ENCODE measurements around the gene LZTR1. TPM values are rescaled to one million over a fixed set of nuclear protein-coding genes. Genes with fewer than 3 reads are reported as not detected.

Gene LZTR1
- total and polyA plus RNA-seq, 2 donors (not counting 3 experiments of a cell fraction or from before 2014, with no cell fraction given) = 56.6 to 86.8 TPM

- no peak for TF ChIP-seq JUN (IDR thresholded peaks at IDR 0.05; ENCODE audit: borderline replicate concordance, insufficient read depth, insufficient read length, low read depth)
- TF ChIP-seq MYC (IDR thresholded peaks at IDR 0.05; ENCODE audit: low read depth, low read length) = no peak
- no peak for TF ChIP-seq POLR2AphosphoS5 (IDR thresholded peaks at IDR 0.05; ENCODE audit: insufficient read depth, low read depth, low read length)
- TF ChIP-seq POLR2A (IDR thresholded peaks at IDR 0.05; ENCODE audit: low read depth, low read length) = no peak
- no peak for TF ChIP-seq MAX (IDR thresholded peaks at IDR 0.05; ENCODE audit: insufficient read depth, insufficient read length)
- TF ChIP-seq EZH2 (IDR thresholded peaks at IDR 0.05; ENCODE audit: borderline replicate concordance, low read depth, low read length, severe bottlenecking) = no peak
- TF ChIP-seq CTCF (IDR thresholded peaks at IDR 0.05; ENCODE audit: extremely low read depth in 1 of 2, insufficient read depth in 1 of 2, low read depth in 1 of 2, low read length in 2 of 2) = no peak
- TF ChIP-seq GATA2 (IDR thresholded peaks at IDR 0.05; ENCODE audit: insufficient read depth, insufficient read length, low read depth, low read length) = no peak
- no peak for TF ChIP-seq FOS (IDR thresholded peaks at IDR 0.05; ENCODE audit: borderline replicate concordance, insufficient read depth, low read length)
- dilution Hi-C loops (cut with MboI; ENCODE audit: extremely low pct_ligation_motif_present, low sequenced_read_pairs) = no loop called here
- no TSS peak for BruUV-seq (replicated peaks)
- DNase-seq (ENCODE audit: low read depth, low spot score) = no peak
- Histone ChIP-seq H3K79me2 (ENCODE audit: control insufficient read depth, insufficient read depth, low read length) (no peaks in the 10 kb centered on the region), H3K4me3 (replicated peaks in 1 of 3; ENCODE audit: insufficient read depth in 1 of 3, low read depth in 1 of 3, low read length in 3 of 3) (no peak overlapping the region), H2AFZ (ENCODE audit: low read depth, low read length) (no peak overlapping the region), H3K27me3 (ENCODE audit: control insufficient read depth in 2 of 2, insufficient read depth in 2 of 2, low read length in 2 of 2) (no peaks in the 10 kb centered on the region), H3K27ac (ENCODE audit: insufficient read depth, low read depth, low read length) (no peak overlapping the region), H3K36me3 (ENCODE audit: control insufficient read depth in 2 of 2, extremely low read depth in 1 of 2, insufficient read depth in 2 of 2, low read length in 2 of 2) (no peaks in the 10 kb centered on the region), H3K9me1 (replicated peaks; ENCODE audit: control insufficient read depth, extremely low read depth, insufficient read depth, low read length) (no peaks in the 10 kb centered on the region), H3K4me1 (ENCODE audit: control insufficient read depth, extremely low read depth, insufficient read depth, low read length) (peaks cover 13% of the 10 kb centered on the region), H3K9ac (replicated peaks; ENCODE audit: extremely low read depth, insufficient read depth, low read length) (no peak overlapping the region), H3K9me3 (replicated peaks; ENCODE audit: control insufficient read depth, insufficient read depth, low read length) (no peaks in the 10 kb centered on the region), H3K4me2 (ENCODE audit: insufficient read depth, low read length) (no peak overlapping the region), H4K20me1 (replicated peaks; ENCODE audit: control insufficient read depth, extremely low read depth, insufficient read depth, low read length) (no peaks in the 10 kb centered on the region)
- ChIA-PET POLR2A (no interaction called here), CTCF (no interaction called here)
- intact Hi-C loops (cut with micrococcal nuclease) = no loop called here
- no peak for FAIRE-seq
These were observed 28.5 kb downstream of the LZTR1 start for GRCh38 chr22:21010426-21011113.

Measured in endothelial cell of umbilical vein (primary cell).